NB4 (cell line): ENCODE data around the gene CRIP3.

ENCODE experiments used
- CTCF ChIP-seq: IDR thresholded peaks from one replicate; pipeline ENCODE4 v1.5.1; 2012; ENCODE audit warnings: low read depth, low read length
- MYC ChIP-seq: IDR thresholded peaks from 2 replicates; pipeline ENCODE4 v1.6.1; 2011; ENCODE audit warnings: low read depth, low read length
- POLR2A ChIP-seq: IDR thresholded peaks from 2 replicates; pipeline ENCODE4 v1.6.1; 2011; ENCODE audit warnings: mild to moderate bottlenecking; ENCODE audit not compliant: insufficient read length; ENCODE audit errors: extremely low read depth

DNA sequence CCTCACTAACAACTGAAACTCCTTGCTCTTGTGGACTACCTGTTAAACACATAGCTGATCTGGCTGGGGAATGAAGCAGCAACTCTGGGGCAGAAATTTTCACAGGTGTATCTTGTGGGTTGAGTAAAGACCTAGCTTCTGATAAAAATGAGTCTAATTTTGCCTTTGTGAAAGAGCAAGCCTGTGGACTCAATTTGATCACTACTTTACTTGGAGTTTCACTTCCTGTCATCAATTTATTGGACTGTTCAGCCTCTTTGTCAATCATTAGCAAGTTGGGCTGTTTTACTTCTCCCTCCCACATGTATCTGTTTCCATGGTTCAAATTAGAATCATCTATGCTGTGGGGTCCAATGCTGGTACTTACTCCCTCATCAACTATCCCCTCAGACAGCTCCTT lies 29.6 kb upstream of the CRIP3 start:
- TF ChIP-seq CTCF (no peak), MYC (no peak), POLR2A (no peak)
